Gastrocnemius medialis (tissue), 4 donors: Measurements from ENCODE around the gene SMIM27. TPM values are rescaled to one million over a fixed set of nuclear protein-coding genes. Genes with fewer than 3 reads are reported as not detected.
"Not testable (repeated sequence)": the region's sequence is repeated elsewhere in the genome, so short reads cannot be mapped to it uniquely, and the experiment has no call there.

Experiments
- ATAC-seq, 2 donors: fragments of 150-250 bp; one replicate each; pipeline ENCODE4 v1.9.1; 2016
- DNase-seq, 2 donors: peaks; one replicate each; pipeline ENCODE4 v3.0.0-alpha.2; 2019
- H3K27ac ChIP-seq, 4 donors: fragments of 200-600 bp; sonication (generic); 1 replicate in 1 of 4; 2 replicates in 3 of 4; pipeline ENCODE4 v1.5.1; 2016 to 2018; ENCODE audit warnings: mild to moderate bottlenecking in 2 of 4, moderate library complexity in 1 of 4
- H3K27me3 ChIP-seq, 3 donors: fragments of 200-600 bp; sonication (generic) in 2 of 3; 1 replicate in 1 of 3; 2 replicates in 2 of 3; pipeline versions ENCODE4 v1.5.1 to v1.6.0; 2016 to 2019; ENCODE audit warnings: mild to moderate bottlenecking in 1 of 3, moderate library complexity in 1 of 3
- H3K36me3 ChIP-seq, 2 donors: fragments of 200-600 bp; sonication (generic) in 1 of 2; one replicate each; pipeline ENCODE4 v1.5.1; 2017 to 2018
- H3K4me1 ChIP-seq, 2 donors: fragments of 200-600 bp; sonication (generic) in 1 of 2; one replicate each; pipeline ENCODE4 v1.5.1; 2016 to 2017; ENCODE audit warnings: mild to moderate bottlenecking in 2 of 2
- H3K4me3 ChIP-seq, 4 donors: fragments of 200-600 bp; sonication (generic) in 3 of 4; 1 replicate in 1 of 4; 2 replicates in 3 of 4; pipeline ENCODE4 v1.5.1; 2016 to 2019; ENCODE audit warnings: mild to moderate bottlenecking in 2 of 4
- H3K9me3 ChIP-seq, 3 donors: fragments of 200-600 bp; sonication (generic) in 2 of 3; 1 replicate in 1 of 3; 2 replicates in 2 of 3; pipeline ENCODE4 v1.5.1; 2016 to 2019
- POLR2A ChIP-seq, 2 donors: fragments of 450-650 bp; IDR thresholded peaks; one replicate each; pipeline ENCODE4 v1.6.1; 2017; ENCODE audit warnings: antibody characterized with exemption in 2 of 2, mild to moderate bottlenecking in 2 of 2, moderate library complexity in 2 of 2
- in situ Hi-C, 4 donors: fragments of 200-750 bp; cut with MboI; loops; one replicate each; pipeline versions ENCODE4 v1.15.0 to v1.8.0; 2017; ENCODE audit warnings: low sequenced_read_pairs in 4 of 4
- intact Hi-C: fragments of 100-400 bp; cut with DNase I; formaldehyde crosslinking; loops from one replicate; pipeline ENCODE4 v1.15.1; 2023; ENCODE audit warnings: low total_unique reads
- total RNA-seq, 4 donors: library from RNA; depleted of rRNA; stranded (reverse); fragments of >200 nt; gene quantifications; one replicate each; pipeline versions ENCODE4 v1.1.0 to v1.2.3, GENCODE V29; 2016
- TF ChIP-seq, protein P1 (sequence below), 5 experiments: fragments of 450-650 bp in 3 of 5; fragments of 200-600 bp in 2 of 5; sonication (generic) in 2 of 5; IDR thresholded peaks in 4 of 5; conservative IDR thresholded peaks in 1 of 5; 1 replicate in 4 of 5; 2 replicates in 1 of 5; pipeline ENCODE4 v1.5.1; 2016 to 2019; ENCODE audit warnings: antibody characterized with exemption in 5 of 5, mild to moderate bottlenecking in 3 of 5, moderate library complexity in 3 of 5

SMIM27 gene
- total RNA-seq, 4 donors from 2014 or later, result 1.8 to 11.6 (median 7.6) TPM

- H3K27ac ChIP-seq, result no peak overlapping the region
- no peaks in the 10 kb centered on the region for H3K4me1 ChIP-seq
- in situ Hi-C loops, result loop anchor here in 1 of 4 donors (5.0 kb wide), 1 partner anchor 377 kb away; no protein-coding TSS in a partner anchor
- no peaks in the 10 kb centered on the region for H3K9me3 ChIP-seq
- H3K4me3 ChIP-seq, result no peak overlapping the region
- DNase-seq (no peak), ATAC-seq (no peak)
- no peaks in the 10 kb centered on the region for H3K27me3 ChIP-seq
- no peak for TF ChIP-seq POLR2A (IDR thresholded peaks at IDR 0.05)
- TF ChIP-seq, protein P1, sequence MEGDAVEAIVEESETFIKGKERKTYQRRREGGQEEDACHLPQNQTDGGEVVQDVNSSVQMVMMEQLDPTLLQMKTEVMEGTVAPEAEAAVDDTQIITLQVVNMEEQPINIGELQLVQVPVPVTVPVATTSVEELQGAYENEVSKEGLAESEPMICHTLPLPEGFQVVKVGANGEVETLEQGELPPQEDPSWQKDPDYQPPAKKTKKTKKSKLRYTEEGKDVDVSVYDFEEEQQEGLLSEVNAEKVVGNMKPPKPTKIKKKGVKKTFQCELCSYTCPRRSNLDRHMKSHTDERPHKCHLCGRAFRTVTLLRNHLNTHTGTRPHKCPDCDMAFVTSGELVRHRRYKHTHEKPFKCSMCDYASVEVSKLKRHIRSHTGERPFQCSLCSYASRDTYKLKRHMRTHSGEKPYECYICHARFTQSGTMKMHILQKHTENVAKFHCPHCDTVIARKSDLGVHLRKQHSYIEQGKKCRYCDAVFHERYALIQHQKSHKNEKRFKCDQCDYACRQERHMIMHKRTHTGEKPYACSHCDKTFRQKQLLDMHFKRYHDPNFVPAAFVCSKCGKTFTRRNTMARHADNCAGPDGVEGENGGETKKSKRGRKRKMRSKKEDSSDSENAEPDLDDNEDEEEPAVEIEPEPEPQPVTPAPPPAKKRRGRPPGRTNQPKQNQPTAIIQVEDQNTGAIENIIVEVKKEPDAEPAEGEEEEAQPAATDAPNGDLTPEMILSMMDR (IDR thresholded peaks at IDR 0.05 in 4 of 5, conservative IDR thresholded peaks at IDR 0.05 in 1 of 5), result no peak
- intact Hi-C loops, result no loop called here
- H3K36me3 ChIP-seq, result no peaks in the 10 kb centered on the region
Measured at GRCh38 chr9:32590476-32590875, 38.3 kb downstream of the SMIM27 start.

GRCh38 chr9:32590898-32591297, 38.8 kb downstream of the SMIM27 start:
- no peak for TF ChIP-seq POLR2A (IDR thresholded peaks at IDR 0.05)
- TF ChIP-seq, protein P1 (IDR thresholded peaks at IDR 0.05 in 4 of 5, conservative IDR thresholded peaks at IDR 0.05 in 1 of 5), result no peak
- Histone ChIP-seq H3K4me1 (no peaks in the 10 kb centered on the region), H3K36me3 (no peaks in the 10 kb centered on the region), H3K4me3 (no peak overlapping the region), H3K27me3 (no peaks in the 10 kb centered on the region), H3K9me3 (no peaks in the 10 kb centered on the region), H3K27ac (no peak overlapping the region)
- DNase-seq (no peak), ATAC-seq (no peak)
- in situ Hi-C loops, result loop anchor here in 1 of 4 donors (5.0 kb wide), 1 partner anchor 376 kb away; no protein-coding TSS in a partner anchor
- intact Hi-C loops, result no loop called here

DNA sequence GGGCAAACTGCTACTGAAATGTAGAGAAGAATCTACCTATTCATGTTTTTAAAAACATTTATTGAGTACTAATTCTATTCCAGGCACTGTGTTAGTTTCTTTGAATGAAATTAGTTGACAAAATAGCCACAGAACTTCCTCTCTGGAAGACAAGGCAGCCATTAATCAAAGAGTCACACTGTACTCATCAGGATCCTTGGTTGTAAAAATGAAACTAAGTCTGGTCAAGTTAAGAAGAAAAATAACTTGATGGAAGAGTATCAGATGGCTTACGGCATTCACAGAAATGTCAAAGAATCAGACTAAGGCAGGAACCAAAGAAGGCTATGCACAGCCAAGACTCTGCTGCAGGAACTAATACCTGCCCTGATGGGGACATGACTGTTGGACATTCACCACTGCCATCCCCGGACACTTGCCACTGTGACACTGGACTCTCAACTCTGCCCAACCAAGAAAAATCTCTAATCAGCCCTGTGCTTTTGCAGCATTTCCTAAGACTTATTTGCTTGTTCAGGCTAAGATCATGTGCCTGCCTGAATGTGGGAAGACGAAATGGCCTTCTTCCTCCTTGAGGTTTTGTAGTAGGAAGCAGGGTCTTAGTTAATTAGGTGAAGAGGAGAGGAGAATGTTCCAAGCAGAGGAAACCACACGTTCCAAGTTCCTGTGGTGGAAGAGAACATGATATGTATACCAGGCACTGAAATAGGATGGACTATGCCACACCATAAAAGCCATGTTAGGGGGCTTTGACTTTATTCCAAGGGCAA, 44.2 kb downstream of the SMIM27 start:
- no peaks in the 10 kb centered on the region for H3K9me3 ChIP-seq
- ATAC-seq (no peak), DNase-seq (no peak)
- H3K36me3 ChIP-seq, result no peaks in the 10 kb centered on the region
- no peaks in the 10 kb centered on the region for H3K4me1 ChIP-seq
- TF ChIP-seq, protein P1 (IDR thresholded peaks at IDR 0.05 in 4 of 5, conservative IDR thresholded peaks at IDR 0.05 in 1 of 5), result no peak
- no peak for TF ChIP-seq POLR2A (IDR thresholded peaks at IDR 0.05)
- H3K27me3 ChIP-seq, result no peaks in the 10 kb centered on the region
- in situ Hi-C loops, result no loop called here
- intact Hi-C loops, result no loop called here
- no peak overlapping the region for H3K4me3 ChIP-seq
- H3K27ac ChIP-seq, result no peak overlapping the region

- Histone ChIP-seq H3K27me3 (no peaks in the 10 kb centered on the region), H3K27ac (no peak overlapping the region), H3K4me1 (no peaks in the 10 kb centered on the region), H3K4me3 (no peak overlapping the region), H3K36me3 (no peaks in the 10 kb centered on the region), H3K9me3 (no peaks in the 10 kb centered on the region)
- TF ChIP-seq, protein P1 (IDR thresholded peaks at IDR 0.05 in 4 of 5, conservative IDR thresholded peaks at IDR 0.05 in 1 of 5), result no peak
- TF ChIP-seq POLR2A (IDR thresholded peaks at IDR 0.05), result no peak
- intact Hi-C loops, result no loop called here
- ATAC-seq, result no peak
- DNase-seq, result no peak
- in situ Hi-C loops, result no loop called here
Measured at GRCh38 chr9:32596936-32597335, 44.8 kb downstream of the SMIM27 start.

GRCh38 chr9:32599021-32599420, 46.9 kb downstream of the SMIM27 start:
- H3K4me3 ChIP-seq, H3K4me1 ChIP-seq, in situ Hi-C loops, H3K27me3 ChIP-seq, H3K27ac ChIP-seq, ATAC-seq, H3K9me3 ChIP-seq, DNase-seq, H3K36me3 ChIP-seq, intact Hi-C loops: not testable (repeated sequence)

Other genes with a start within 250 kb of the SMIM27 start
- 10 to 100 TPM; 28.3 to 35.0 (median 30.3) TPM for gene ACO1, start 167.7 kb upstream of the SMIM27 start, total RNA-seq
- 1 to 10 TPM; 1.6 to 3.3 (median 2.8) TPM for gene RIGI, start 26.1 kb upstream of the SMIM27 start, total RNA-seq
- gene TOPORS, start 259 bp downstream of the SMIM27 start, total RNA-seq, result 10 to 100 TPM in 3 of 4 donors, 1 to 10 TPM in 1; 7.7 to 15.2 (median 14.5) TPM
- 10 to 100 TPM; 59.2 to 97.0 (median 82.6) TPM for gene NDUFB6, start 20.8 kb downstream of the SMIM27 start, total RNA-seq
- gene TAF1L, start 83.3 kb downstream of the SMIM27 start, total RNA-seq, result not detected
- gene TMEM215, start 231.2 kb downstream of the SMIM27 start, total RNA-seq, result not detected